ENCODE results near the gene NR2C2AP. TPM values are rescaled to one million over a fixed set of nuclear protein-coding genes. Genes with fewer than 3 reads are reported as not detected.

The NR2C2AP gene
- total and polyA plus RNA-seq, 8 donors = 0.45 to 28.9 (median 16.5) TPM; not detected in 2

DNA sequence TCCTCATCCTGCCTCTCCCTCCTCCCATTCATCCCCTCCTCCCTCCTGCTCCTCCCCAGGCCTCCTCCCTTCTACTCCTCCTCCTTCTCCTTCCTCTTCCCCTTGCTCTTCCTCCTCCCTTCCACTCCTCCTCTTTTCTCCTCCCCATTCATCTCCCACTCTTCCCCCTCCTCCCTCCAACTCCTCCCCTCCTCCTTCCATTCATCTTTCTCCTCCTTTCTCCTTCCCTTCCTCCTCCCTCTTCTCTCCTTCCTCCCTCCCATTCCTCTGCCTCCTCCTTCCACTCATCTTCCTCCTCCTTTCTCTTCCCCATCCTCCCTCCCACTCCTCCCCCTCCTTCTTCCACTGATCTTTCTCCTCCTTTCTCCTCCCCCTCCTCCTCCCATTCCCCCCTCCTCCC is 36.5 kb upstream of the NR2C2AP start:
- Histone ChIP-seq H3K4me1 (no peaks in the 10 kb centered on the region), H3K36me3 (no peaks in the 10 kb centered on the region), H3K27me3 (peaks cover 0 to 42% (median 8%) of the 10 kb centered on the region in 3 donors), H3K4me3 (no peak overlapping the region), H3K27ac (no peak overlapping the region), H3K9me3 (peaks cover 8 to 17% (median 14%) of the 10 kb centered on the region in 4 donors)
- DNase-seq = no peak
- intact Hi-C loops (cut with DNase I; ENCODE audit: low total_unique reads) = no loop called here
- no peak for TF ChIP-seq POLR2AphosphoS5 (IDR thresholded peaks at IDR 0.05)
- TF ChIP-seq POLR2A (IDR thresholded peaks at IDR 0.05) = no peak
- TF ChIP-seq EP300 (IDR thresholded peaks at IDR 0.05) = no peak
- TF ChIP-seq, protein P1, sequence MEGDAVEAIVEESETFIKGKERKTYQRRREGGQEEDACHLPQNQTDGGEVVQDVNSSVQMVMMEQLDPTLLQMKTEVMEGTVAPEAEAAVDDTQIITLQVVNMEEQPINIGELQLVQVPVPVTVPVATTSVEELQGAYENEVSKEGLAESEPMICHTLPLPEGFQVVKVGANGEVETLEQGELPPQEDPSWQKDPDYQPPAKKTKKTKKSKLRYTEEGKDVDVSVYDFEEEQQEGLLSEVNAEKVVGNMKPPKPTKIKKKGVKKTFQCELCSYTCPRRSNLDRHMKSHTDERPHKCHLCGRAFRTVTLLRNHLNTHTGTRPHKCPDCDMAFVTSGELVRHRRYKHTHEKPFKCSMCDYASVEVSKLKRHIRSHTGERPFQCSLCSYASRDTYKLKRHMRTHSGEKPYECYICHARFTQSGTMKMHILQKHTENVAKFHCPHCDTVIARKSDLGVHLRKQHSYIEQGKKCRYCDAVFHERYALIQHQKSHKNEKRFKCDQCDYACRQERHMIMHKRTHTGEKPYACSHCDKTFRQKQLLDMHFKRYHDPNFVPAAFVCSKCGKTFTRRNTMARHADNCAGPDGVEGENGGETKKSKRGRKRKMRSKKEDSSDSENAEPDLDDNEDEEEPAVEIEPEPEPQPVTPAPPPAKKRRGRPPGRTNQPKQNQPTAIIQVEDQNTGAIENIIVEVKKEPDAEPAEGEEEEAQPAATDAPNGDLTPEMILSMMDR (IDR thresholded peaks at IDR 0.05) = no peak

DNA sequence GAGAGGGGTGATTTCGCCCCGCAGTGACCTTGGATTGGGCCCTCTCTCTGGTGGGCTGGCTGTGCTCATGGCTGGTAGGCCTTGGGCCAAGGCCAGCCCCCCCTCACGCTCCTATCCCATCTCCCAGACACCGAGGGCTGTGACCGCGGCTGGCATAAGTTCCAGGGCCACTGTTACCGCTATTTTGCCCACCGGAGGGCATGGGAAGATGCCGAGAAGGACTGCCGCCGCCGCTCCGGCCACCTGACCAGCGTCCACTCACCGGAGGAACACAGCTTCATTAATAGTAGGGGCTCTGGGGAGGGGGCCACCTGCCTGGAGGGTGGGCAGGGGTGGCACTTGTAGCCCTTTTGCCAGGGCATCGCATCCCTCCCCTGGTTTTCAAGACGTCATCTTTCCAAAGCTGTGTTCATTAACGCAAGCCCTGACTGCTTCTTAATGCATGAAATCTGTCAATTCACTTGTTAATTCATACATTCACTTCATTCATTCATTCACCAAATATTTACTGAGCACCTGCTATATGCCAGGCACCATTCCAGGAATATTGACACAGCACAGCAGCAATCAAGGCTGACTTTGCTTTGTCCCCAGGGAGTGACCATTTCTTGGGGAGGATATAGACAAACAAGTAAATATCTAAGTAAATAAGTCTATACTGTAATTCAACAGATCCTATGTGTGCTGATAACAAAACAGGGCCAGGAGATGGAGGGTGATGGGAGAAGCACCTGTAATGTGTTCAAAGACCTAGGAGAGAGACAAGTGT is 35.1 kb upstream of the NR2C2AP start:
- 70 to 86% (median 81%) methylated on average over 12 to 18 of the region's 18 CpGs for WGBS, 5 donors
- DNase-seq = no peak
- Histone ChIP-seq H3K9me3 (peaks cover 19 to 31% (median 27%) of the 10 kb centered on the region in 4 donors), H3K27ac (no peak overlapping the region), H3K4me1 (no peaks in the 10 kb centered on the region), H3K36me3 (no peaks in the 10 kb centered on the region), H3K27me3 (peaks cover 0 to 42% (median 8%) of the 10 kb centered on the region in 3 donors), H3K4me3 (no peak overlapping the region)
- intact Hi-C loops (cut with DNase I; ENCODE audit: low total_unique reads) = no loop called here
- TF ChIP-seq POLR2AphosphoS5 (IDR thresholded peaks at IDR 0.05) = no peak
- TF ChIP-seq EP300 (IDR thresholded peaks at IDR 0.05) = no peak
- no peak for TF ChIP-seq POLR2A (IDR thresholded peaks at IDR 0.05)
- TF ChIP-seq, protein P1 (IDR thresholded peaks at IDR 0.05) = no peak

DNA sequence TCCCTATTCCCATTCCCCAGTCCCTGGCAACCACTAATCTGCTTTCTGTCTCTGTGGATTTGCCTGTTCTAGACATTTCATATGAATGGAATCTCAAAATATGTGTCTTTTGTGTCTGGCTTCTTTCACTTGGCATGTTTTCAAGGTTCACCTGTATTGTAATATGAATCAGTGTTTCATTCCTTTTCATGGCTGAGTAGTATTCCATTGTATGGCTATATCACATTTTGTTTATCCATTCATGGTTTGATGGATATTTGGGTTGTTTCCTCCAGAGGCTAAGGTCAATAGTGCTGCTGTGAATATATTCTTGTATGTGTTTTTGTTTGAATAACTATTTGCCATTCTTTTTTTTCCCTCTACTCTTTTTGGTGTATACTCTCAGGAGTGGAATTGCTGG is 33.0 kb upstream of the NR2C2AP start:
- no peak for TF ChIP-seq EP300 (IDR thresholded peaks at IDR 0.05)
- TF ChIP-seq, protein P1 (IDR thresholded peaks at IDR 0.05) = no peak
- H3K9me3 ChIP-seq = peaks cover 19 to 33% (median 30%) of the 10 kb centered on the region in 4 donors
- H3K4me3 ChIP-seq = no peak overlapping the region
- no peak for DNase-seq
- no peaks in the 10 kb centered on the region for H3K36me3 ChIP-seq
- peaks cover 0 to 44% (median 8%) of the 10 kb centered on the region in 3 donors for H3K27me3 ChIP-seq
- intact Hi-C loops (cut with DNase I; ENCODE audit: low total_unique reads) = no loop called here
- no peak overlapping the region for H3K27ac ChIP-seq
- no peaks in the 10 kb centered on the region for H3K4me1 ChIP-seq

DNA sequence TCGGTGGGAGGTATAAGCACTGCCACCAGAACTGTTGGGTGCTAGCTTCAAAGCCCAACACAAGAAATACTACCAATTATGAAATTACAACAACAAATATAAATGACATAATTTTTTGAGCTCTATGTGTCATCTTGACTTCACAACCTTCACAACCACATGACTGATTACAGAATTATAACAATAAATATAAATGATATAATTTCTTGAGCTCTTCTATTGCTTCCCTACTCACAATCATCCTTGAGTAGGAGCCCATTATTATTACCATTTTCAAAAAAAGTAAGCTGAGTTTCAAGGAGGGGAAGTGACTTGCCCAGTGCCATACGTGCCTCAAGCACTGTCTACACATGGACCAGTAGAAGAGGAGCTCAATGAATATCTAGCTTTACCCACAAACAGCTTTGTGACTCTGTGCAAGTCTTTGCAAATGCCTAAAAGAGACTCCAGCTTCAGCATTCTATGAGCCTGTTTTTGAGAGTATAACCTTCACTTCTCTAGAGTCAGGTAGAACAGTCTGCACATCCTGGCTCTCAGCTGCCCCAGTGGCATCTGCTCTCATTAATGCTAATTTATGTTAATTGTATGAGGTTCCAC is 31.1 kb upstream of the NR2C2AP start:
- no peak for DNase-seq
- WGBS, 5 donors = 83 to 96% (median 85%) methylated on average over 2 of the region's 2 CpGs
- Histone ChIP-seq H3K9me3 (peaks cover 19 to 33% (median 30%) of the 10 kb centered on the region in 4 donors), H3K27me3 (peaks cover 0 to 25% (median 0%) of the 10 kb centered on the region in 3 donors), H3K36me3 (no peaks in the 10 kb centered on the region), H3K27ac (no peak overlapping the region), H3K4me1 (no peaks in the 10 kb centered on the region), H3K4me3 (no peak overlapping the region)
- intact Hi-C loops (cut with DNase I; ENCODE audit: low total_unique reads) = no loop called here
- TF ChIP-seq POLR2A (IDR thresholded peaks at IDR 0.05) = no peak
- no peak for TF ChIP-seq POLR2AphosphoS5 (IDR thresholded peaks at IDR 0.05)
- no peak for TF ChIP-seq EP300 (IDR thresholded peaks at IDR 0.05)
- TF ChIP-seq, protein P1 (IDR thresholded peaks at IDR 0.05) = no peak

Measured in stomach (tissue), 9 donors.